ENCODE measurements around the gene RNFT2. TPM values are rescaled to one million over a fixed set of nuclear protein-coding genes. Genes with fewer than 3 reads are reported as not detected.

The RNFT2 gene
- total RNA-seq, 2 experiments from 2014 or later, result 15.7 to 16.2 TPM

- POLR2A ChIA-PET, result no interaction called here
- CTCF ChIA-PET, result no interaction called here
Measured at GRCh38 chr12:116887244-116887643, 149.1 kb downstream of the RNFT2 start.

- ChIA-PET POLR2A (no interaction called here), CTCF (no interaction called here)
Measured at GRCh38 chr12:116887897-116888296, 149.8 kb downstream of the RNFT2 start.

- ChIA-PET POLR2A (no interaction called here), CTCF (no interaction called here)
Measured at GRCh38 chr12:116890330-116890729, 152.2 kb downstream of the RNFT2 start.

- CTCF ChIA-PET, result no interaction called here
- POLR2A ChIA-PET, result no interaction called here
Measured at GRCh38 chr12:116891019-116891418, 152.9 kb downstream of the RNFT2 start.

- ChIA-PET CTCF (no interaction called here), POLR2A (no interaction called here)
Measured at GRCh38 chr12:116892349-116893140, 154.4 kb downstream of the RNFT2 start.

- CTCF ChIA-PET, result no interaction called here
- POLR2A ChIA-PET, result no interaction called here
Measured at GRCh38 chr12:116894913-116895312, 156.8 kb downstream of the RNFT2 start.

GRCh38 chr12:116896411-116896924 is 158.4 kb downstream of the RNFT2 start:
- ChIA-PET POLR2A (no interaction called here), CTCF (no interaction called here)

- ChIA-PET POLR2A (no interaction called here), CTCF (no interaction called here)
Measured at GRCh38 chr12:116897476-116897875, 159.4 kb downstream of the RNFT2 start.

GRCh38 chr12:116898669-116899068 is 160.6 kb downstream of the RNFT2 start:
- CTCF ChIA-PET, result interaction anchor here (0.6 kb wide), 1 partner anchor 219 kb away, joined by 3 read pairs; no protein-coding TSS in a partner anchor
- POLR2A ChIA-PET, result no interaction called here

- ChIA-PET CTCF (interaction anchor here (0.6 kb wide), 1 partner anchor 198 kb away, joined by 3 read pairs; no protein-coding TSS in a partner anchor), POLR2A (no interaction called here)
Measured at GRCh38 chr12:116901612-116902011, 163.5 kb downstream of the RNFT2 start.

Other genes starting within 250 kb of the RNFT2 start
- gene MAP1LC3B2, start 178.9 kb upstream of the RNFT2 start, total RNA-seq, result 1 to 10 TPM; 1.0 to 1.3 TPM
- gene SPRING1, start 246 bp upstream of the RNFT2 start, total RNA-seq, result 10 to 100 TPM; 37.7 to 39.1 TPM
- not detected for gene HRK, start 143.1 kb downstream of the RNFT2 start, total RNA-seq
- 1 to 10 TPM; 7.6 to 9.1 TPM for gene FBXW8, start 172.6 kb downstream of the RNFT2 start, total RNA-seq